Calu3 (cell line): Measurements from ENCODE around the gene PARN. TPM values are rescaled to one million over a fixed set of nuclear protein-coding genes. Genes with fewer than 3 reads are reported as not detected.

Experiments used
- BruUV-seq: library from RNA; stranded (reverse); fragments of 400-500 nt; replicated peaks from 2 replicates; lab custom pipeline; 2021; lab: Mats Ljungman, UMichigan
- CTCF ChIA-PET: fragments of 300-600 bp; sonication (Branson Sonifier 250); formaldehyde crosslinking; loops from one replicate; lab custom pipeline; 2022; ENCODE audit warnings: antibody characterized with exemption; lab: Charles Lee
- DNase-seq: peaks from one replicate; pipeline ENCODE4 v3.0.0; 2022
- H3K27ac Mint-ChIP-seq: one replicate; pipeline ENCODE4 v1.8.0; 2022; ENCODE audit warnings: mixed read lengths; ENCODE audit not compliant: unreplicated experiment
- H3K27me3 Mint-ChIP-seq: one replicate; pipeline ENCODE4 v1.8.0; 2022; ENCODE audit warnings: mixed read lengths; ENCODE audit not compliant: unreplicated experiment
- H3K36me3 Mint-ChIP-seq: one replicate; pipeline ENCODE4 v1.8.0; 2022; ENCODE audit warnings: mild to moderate bottlenecking, moderate library complexity, mixed read lengths; ENCODE audit not compliant: insufficient read depth, unreplicated experiment
- H3K4me1 Mint-ChIP-seq: one replicate; pipeline ENCODE4 v1.8.0; 2022; ENCODE audit warnings: mild to moderate bottlenecking, low read depth, mixed read lengths; ENCODE audit not compliant: unreplicated experiment
- H3K4me3 Mint-ChIP-seq: one replicate; pipeline ENCODE4 v1.8.0; 2022; ENCODE audit warnings: mild to moderate bottlenecking, low read depth, moderate library complexity, mixed read lengths; ENCODE audit not compliant: unreplicated experiment
- H3K9me3 Mint-ChIP-seq: one replicate; pipeline ENCODE4 v1.8.0; 2022; ENCODE audit warnings: low read depth, mixed read lengths; ENCODE audit not compliant: unreplicated experiment
- intact Hi-C: fragments of 100-400 bp; cut with micrococcal nuclease; formaldehyde crosslinking; loops from one replicate; pipeline ENCODE4 v1.10.0; 2022; ENCODE audit not compliant: unreplicated experiment
- total RNA-seq: library from RNA; stranded (reverse); gene quantifications from 2 replicates; pipeline ENCODE4 v1.2.3, GENCODE V29; 2022
- TF ChIP-seq, protein P1 (sequence below): fragments of 200-600 bp; IDR thresholded peaks from one replicate; pipeline ENCODE4 v1.8.0; 2022; ENCODE audit warnings: antibody characterized with exemption; ENCODE audit not compliant: unreplicated experiment

Gene PARN
- total RNA-seq, 1 experiment from 2014 or later: 59.1 TPM

DNA sequence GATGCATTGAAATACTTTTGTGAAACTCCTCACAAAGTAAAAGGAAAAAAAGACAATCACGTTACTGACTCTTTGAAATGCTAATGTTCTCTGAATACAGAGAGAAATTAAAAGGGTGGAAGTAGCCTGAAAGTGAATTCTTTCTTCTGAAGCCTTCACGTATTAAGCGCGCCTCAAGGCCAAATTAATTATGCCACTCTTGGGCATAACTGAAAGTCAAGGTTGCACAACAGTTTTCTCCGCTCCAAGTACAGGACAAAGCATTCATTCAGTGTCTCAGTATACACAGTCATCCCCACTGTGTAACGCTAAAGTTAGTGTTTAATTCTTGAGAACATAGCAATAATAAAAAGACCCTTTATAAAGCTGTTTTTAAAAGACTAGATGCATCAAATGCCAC lies 21.5 kb downstream of the PARN start:
- no peaks in the 10 kb centered on the region for H3K4me1 Mint-ChIP-seq
- peaks cover 54% of the 10 kb centered on the region for H3K36me3 Mint-ChIP-seq
- H3K9me3 Mint-ChIP-seq: no peaks in the 10 kb centered on the region
- DNase-seq: no peak
- TF ChIP-seq, protein P1, sequence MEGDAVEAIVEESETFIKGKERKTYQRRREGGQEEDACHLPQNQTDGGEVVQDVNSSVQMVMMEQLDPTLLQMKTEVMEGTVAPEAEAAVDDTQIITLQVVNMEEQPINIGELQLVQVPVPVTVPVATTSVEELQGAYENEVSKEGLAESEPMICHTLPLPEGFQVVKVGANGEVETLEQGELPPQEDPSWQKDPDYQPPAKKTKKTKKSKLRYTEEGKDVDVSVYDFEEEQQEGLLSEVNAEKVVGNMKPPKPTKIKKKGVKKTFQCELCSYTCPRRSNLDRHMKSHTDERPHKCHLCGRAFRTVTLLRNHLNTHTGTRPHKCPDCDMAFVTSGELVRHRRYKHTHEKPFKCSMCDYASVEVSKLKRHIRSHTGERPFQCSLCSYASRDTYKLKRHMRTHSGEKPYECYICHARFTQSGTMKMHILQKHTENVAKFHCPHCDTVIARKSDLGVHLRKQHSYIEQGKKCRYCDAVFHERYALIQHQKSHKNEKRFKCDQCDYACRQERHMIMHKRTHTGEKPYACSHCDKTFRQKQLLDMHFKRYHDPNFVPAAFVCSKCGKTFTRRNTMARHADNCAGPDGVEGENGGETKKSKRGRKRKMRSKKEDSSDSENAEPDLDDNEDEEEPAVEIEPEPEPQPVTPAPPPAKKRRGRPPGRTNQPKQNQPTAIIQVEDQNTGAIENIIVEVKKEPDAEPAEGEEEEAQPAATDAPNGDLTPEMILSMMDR: no peak
- H3K27ac Mint-ChIP-seq: no peak overlapping the region
- H3K4me3 Mint-ChIP-seq: no peak overlapping the region
- intact Hi-C loops: no loop called here
- H3K27me3 Mint-ChIP-seq: no peaks in the 10 kb centered on the region
- CTCF ChIA-PET: no interaction called here
- no TSS peak for BruUV-seq

GRCh38 chr16:14608111-14608566 lies 21.9 kb downstream of the PARN start:
- BruUV-seq: no TSS peak
- no peak for DNase-seq
- Mint-ChIP-seq H3K27me3 (no peaks in the 10 kb centered on the region), H3K9me3 (no peaks in the 10 kb centered on the region), H3K27ac (no peak overlapping the region), H3K4me3 (no peak overlapping the region), H3K36me3 (peaks cover 55% of the 10 kb centered on the region), H3K4me1 (no peaks in the 10 kb centered on the region)
- CTCF ChIA-PET: no interaction called here
- intact Hi-C loops: no loop called here
- TF ChIP-seq, protein P1: no peak

DNA sequence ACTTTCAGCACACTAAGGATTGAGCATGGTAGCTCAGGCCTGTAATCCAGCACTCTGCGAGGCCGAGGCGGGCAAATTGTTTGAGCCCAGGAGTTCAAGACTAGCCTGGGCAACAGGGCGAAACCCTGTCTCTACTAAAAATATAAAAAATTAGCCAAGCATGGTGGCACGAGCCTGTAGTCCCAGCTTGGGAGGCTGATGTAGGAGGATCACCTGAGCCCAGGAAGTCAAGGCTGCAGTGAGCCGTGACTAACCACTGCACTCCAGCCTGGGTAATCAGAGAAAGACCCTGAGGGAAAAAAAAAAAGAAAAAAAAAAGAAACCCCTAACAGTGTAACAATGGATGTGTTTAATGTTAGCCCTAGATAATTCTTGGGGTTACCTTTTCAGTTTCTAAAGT lies 24.0 kb downstream of the PARN start:
- CTCF ChIA-PET: interaction anchor here (0.7 kb wide), 2 partner anchors 20 to 80 kb away, joined by 4 read pairs; no protein-coding TSS in a partner anchor
- H3K27ac Mint-ChIP-seq: no peak overlapping the region
- TF ChIP-seq, protein P1: no peak
- no peaks in the 10 kb centered on the region for H3K4me1 Mint-ChIP-seq
- BruUV-seq: no TSS peak
- H3K27me3 Mint-ChIP-seq: no peaks in the 10 kb centered on the region
- intact Hi-C loops: no loop called here
- no peak for DNase-seq
- peaks cover 46% of the 10 kb centered on the region for H3K36me3 Mint-ChIP-seq
- no peak overlapping the region for H3K4me3 Mint-ChIP-seq
- H3K9me3 Mint-ChIP-seq: no peaks in the 10 kb centered on the region

GRCh38 chr16:14602443-14602963 lies 27.6 kb downstream of the PARN start:
- DNase-seq: no peak
- H3K27ac Mint-ChIP-seq: no peak overlapping the region
- intact Hi-C loops: no loop called here
- CTCF ChIA-PET: interaction anchor here (1.0 kb wide), 1 partner anchor 8 kb away, joined by 3 read pairs; no protein-coding TSS in a partner anchor
- BruUV-seq: no TSS peak
- peaks cover 47% of the 10 kb centered on the region for H3K36me3 Mint-ChIP-seq
- no peaks in the 10 kb centered on the region for H3K4me1 Mint-ChIP-seq
- no peaks in the 10 kb centered on the region for H3K27me3 Mint-ChIP-seq
- no peaks in the 10 kb centered on the region for H3K9me3 Mint-ChIP-seq
- no peak overlapping the region for H3K4me3 Mint-ChIP-seq
- TF ChIP-seq, protein P1: no peak
